Mammary epithelial cell (primary cell): ENCODE data around the gene DVL2.

Source experiments
- CTCF ChIP-seq, 2 donors: IDR thresholded peaks in 1 of 2; conservative IDR thresholded peaks in 1 of 2; 2 replicates each; pipeline ENCODE4 v1.5.1; 2011 to 2012; ENCODE audit warnings: inconsistent platforms in 2 of 2, low read length in 2 of 2, mild to moderate bottlenecking in 2 of 2, control low read depth in 1 of 2, low read depth in 1 of 2; ENCODE audit not compliant: insufficient read depth in 1 of 2; ENCODE audit errors: extremely low read depth in 1 of 2
- EZH2 ChIP-seq: IDR thresholded peaks from 2 replicates; pipeline ENCODE4 v1.6.1; 2012; ENCODE audit warnings: low read length, inconsistent platforms, borderline replicate concordance

DNA sequence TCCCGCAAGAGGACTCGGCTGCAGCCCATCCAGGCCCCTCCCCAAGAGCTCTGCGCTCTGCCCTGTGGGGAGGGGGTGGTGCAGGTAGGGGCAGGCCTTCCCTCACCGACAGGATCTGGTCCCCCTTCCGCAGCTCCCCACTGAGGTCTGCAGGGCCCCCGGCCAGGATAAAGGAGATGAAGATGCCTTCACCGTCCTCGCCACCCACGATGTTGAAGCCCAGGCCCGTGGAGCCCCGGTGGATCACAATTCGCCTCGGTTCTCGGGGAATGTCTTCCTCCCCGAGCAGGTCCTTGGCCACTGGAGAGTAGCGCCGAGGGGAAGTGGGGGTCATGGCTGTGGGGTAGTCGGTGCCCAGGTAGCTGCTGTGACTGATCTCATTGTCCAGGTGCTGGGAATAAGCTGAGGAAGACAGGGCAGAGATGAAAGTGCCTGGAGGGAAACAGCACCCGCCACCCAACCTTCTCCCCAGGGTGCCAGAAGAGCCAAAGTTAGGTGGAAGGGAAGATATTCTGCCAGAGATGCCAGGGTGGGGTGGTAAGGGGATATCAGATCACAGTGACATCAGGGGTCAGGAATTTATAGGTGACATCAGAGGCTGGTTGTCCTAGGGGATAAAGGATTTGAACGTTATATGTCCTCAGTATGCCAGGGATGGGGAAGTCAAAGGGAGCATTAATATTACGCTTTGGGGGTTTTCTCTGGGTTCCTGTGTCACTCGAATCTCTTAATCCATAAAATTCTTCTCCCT is 37.5 kb downstream of the DVL2 start:
- TF ChIP-seq EZH2 (no peak), CTCF (conservative IDR thresholded peaks at IDR 0.05 in 1 of 2, IDR thresholded peaks at IDR 0.05 in 1 of 2; ENCODE audit: extremely low read depth in 1 of 2, insufficient read depth in 1 of 2, low read depth in 1 of 2, low read length in 2 of 2) (no peak)
